Chondrocyte (in vitro differentiated cells): Measurements from ENCODE around the gene STK24. TPM values are rescaled to one million over a fixed set of nuclear protein-coding genes. Genes with fewer than 3 reads are reported as not detected.

Experiments
- DNase-seq: peaks from one replicate; pipeline ENCODE4 v3.0.0; 2021; ENCODE audit warnings: mixed read lengths, low spot score
- H3K27ac Mint-ChIP-seq: one replicate; pipeline ENCODE4 v1.8.0; 2021; ENCODE audit warnings: mild to moderate bottlenecking, moderate library complexity, mixed read lengths; ENCODE audit not compliant: unreplicated experiment
- H3K27me3 Mint-ChIP-seq: 2 replicates; pipeline ENCODE4 v1.8.0; 2021; ENCODE audit warnings: low read depth, mixed read lengths
- H3K36me3 Mint-ChIP-seq: 2 replicates; pipeline ENCODE4 v1.8.0; 2021; ENCODE audit warnings: low read depth, mixed read lengths
- H3K4me1 Mint-ChIP-seq: 2 replicates; pipeline ENCODE4 v1.8.0; 2021; ENCODE audit warnings: low read depth, mild to moderate bottlenecking, mixed read lengths
- H3K4me3 Mint-ChIP-seq: one replicate; pipeline ENCODE4 v1.8.0; 2021; ENCODE audit warnings: mild to moderate bottlenecking, moderate library complexity, mixed read lengths; ENCODE audit not compliant: unreplicated experiment
- H3K9me3 Mint-ChIP-seq: 2 replicates; pipeline ENCODE4 v1.8.0; 2021; ENCODE audit warnings: low read depth, mixed read lengths
- CTCF ChIP-seq: fragments of 200-600 bp; sonication (generic); IDR thresholded peaks from 2 replicates; pipeline ENCODE4 v1.5.0; 2021; ENCODE audit warnings: antibody characterized with exemption, mild to moderate bottlenecking, moderate library complexity
- total RNA-seq: library from RNA; stranded (reverse); gene quantifications from 3 replicates; pipeline ENCODE4 v1.2.1, GENCODE V29; 2021

Gene STK24
- total RNA-seq, 1 donor from 2014 or later, result 100 TPM

- Mint-ChIP-seq H3K4me1 (peaks cover 71% of the 10 kb centered on the region), H3K4me3 (no peak overlapping the region), H3K36me3 (peaks cover 22% of the 10 kb centered on the region), H3K27ac (peak overlapping the region; percentile 60), H3K9me3 (no peaks in the 10 kb centered on the region), H3K27me3 (no peaks in the 10 kb centered on the region)
- TF ChIP-seq CTCF, result peak; percentile 19
- DNase-seq, result no peak
Observed at GRCh38 chr13:98448642-98448928, 128.3 kb downstream of the STK24 start.

DNA sequence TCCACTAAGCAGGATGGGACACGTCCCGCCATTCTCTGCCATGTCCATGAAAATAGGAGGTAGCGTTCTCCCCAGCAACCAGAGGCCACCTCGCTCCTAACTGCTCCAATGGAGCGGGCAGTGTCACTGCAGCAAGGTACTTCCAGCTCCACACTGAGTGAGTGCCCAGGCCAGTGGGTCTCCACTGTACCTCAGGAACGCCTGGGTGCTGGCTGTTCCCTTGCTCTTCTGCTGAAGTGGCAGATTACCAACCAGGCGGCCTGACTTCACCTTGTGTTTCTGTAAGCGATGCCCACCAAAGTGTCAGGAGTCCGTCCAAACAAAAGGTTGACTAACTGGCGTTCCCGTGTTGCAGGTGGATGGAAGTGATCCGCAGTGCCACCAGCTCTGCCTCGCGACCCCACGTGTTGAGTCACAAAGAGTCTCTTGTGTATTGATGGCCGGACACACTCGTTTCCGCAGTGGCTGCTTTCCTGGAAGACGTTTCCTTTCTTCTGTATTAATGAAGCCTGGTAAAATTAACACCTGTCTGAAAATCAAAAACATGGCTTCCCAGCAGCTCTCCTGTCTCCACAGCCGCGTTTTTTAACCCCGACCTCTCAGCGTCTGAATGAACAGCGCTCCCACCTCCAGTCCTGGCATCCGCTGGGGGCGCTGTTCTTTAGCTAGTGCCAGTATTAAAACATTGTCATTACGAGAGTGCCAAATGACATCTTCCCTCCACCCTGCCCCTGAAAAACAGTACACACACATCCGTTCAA lies 128.8 kb downstream of the STK24 start:
- no peaks in the 10 kb centered on the region for H3K9me3 Mint-ChIP-seq
- peaks cover 71% of the 10 kb centered on the region for H3K4me1 Mint-ChIP-seq
- TF ChIP-seq CTCF, result peak; percentile 78
- H3K36me3 Mint-ChIP-seq, result peaks cover 26% of the 10 kb centered on the region
- H3K27me3 Mint-ChIP-seq, result no peaks in the 10 kb centered on the region
- no peak overlapping the region for H3K4me3 Mint-ChIP-seq
- H3K27ac Mint-ChIP-seq, result peak overlapping the region; percentile 60
- no peak for DNase-seq

DNA sequence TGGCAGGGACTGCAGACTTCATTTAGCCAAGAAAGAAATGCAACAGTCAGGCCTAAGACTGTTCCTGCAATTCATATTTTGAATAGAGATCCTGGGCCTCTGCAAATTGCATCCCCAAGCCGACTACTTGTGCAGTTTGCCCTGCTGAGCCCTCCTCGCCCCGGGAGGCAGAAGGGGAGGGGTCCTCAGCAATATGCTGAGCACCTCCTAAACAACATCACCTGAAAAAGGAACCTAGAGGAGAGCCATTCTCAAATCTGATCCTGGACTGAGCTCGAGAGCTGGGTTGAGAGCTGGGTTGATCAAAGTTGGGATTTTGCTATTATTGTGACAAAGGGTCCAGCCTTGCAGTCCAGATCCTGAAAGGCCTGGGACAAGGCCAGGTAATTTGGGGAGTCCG lies 129.8 kb downstream of the STK24 start:
- peak overlapping the region; percentile 58 for H3K27ac Mint-ChIP-seq
- H3K27me3 Mint-ChIP-seq, result no peaks in the 10 kb centered on the region

GRCh38 chr13:98446234-98446621 lies 130.7 kb downstream of the STK24 start:
- DNase-seq, result no peak
- H3K4me3 Mint-ChIP-seq, result no peak overlapping the region
- TF ChIP-seq CTCF, result no peak
- peaks cover 60% of the 10 kb centered on the region for H3K4me1 Mint-ChIP-seq
- peaks cover 32% of the 10 kb centered on the region for H3K36me3 Mint-ChIP-seq
- peak overlapping the region; percentile 57 for H3K27ac Mint-ChIP-seq
- no peaks in the 10 kb centered on the region for H3K27me3 Mint-ChIP-seq
- H3K9me3 Mint-ChIP-seq, result no peaks in the 10 kb centered on the region

More for the DNA sequence above, 129.8 kb downstream of the STK24 start:
- DNase-seq, result no peak
- Mint-ChIP-seq H3K4me3 (no peak overlapping the region), H3K9me3 (no peaks in the 10 kb centered on the region), H3K4me1 (peaks cover 69% of the 10 kb centered on the region), H3K36me3 (peaks cover 32% of the 10 kb centered on the region)
- no peak for TF ChIP-seq CTCF

DNA sequence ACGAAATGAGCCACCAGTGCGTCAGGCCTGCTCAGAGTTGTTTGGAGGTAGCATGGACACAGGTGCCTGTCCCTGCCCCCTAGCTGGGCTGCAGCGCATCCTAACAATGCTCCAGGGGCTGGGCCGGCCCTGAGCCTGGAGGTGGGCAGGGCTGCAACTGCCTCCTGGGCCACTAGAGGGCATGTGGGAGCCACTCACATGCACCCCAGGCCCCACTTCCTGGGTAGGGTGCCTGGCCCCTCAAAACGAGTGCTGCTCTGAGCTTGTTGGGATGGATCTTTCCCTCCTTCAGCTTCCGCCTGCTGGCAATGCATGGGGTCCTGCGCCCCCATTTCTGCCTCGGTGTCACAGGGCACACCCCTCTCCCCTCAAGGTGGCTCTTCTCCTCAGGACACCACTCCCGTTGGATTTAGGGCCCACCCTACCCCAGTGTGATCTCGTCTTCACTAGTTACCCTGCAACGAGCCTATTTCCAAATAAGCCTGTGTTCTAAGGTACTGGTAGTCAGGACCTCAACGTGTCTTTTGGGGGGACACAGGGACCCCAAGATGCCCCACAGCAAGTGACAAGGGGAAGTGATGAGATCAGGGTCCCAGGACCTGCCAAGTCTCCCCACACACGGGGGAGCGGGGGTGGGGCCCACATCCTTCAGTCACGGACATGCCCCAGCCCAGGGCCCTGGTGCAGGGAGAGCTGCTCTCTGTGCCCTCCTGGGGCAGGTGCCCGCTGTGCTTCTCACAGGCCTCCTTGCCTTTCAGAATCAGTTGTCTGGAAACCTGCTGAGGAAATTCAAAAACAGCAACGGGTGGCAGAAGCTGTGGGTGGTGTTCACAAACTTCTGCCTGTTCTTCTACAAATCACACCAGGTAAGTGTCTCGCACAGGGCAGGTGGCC lies 131.3 kb downstream of the STK24 start:
- H3K36me3 Mint-ChIP-seq, result peaks cover 33% of the 10 kb centered on the region
- peaks cover 54% of the 10 kb centered on the region for H3K4me1 Mint-ChIP-seq
- no peaks in the 10 kb centered on the region for H3K27me3 Mint-ChIP-seq

More for the DNA sequence above, 131.3 kb downstream of the STK24 start:
- no peak for DNase-seq
- H3K27ac Mint-ChIP-seq, result peak overlapping the region; percentile 82
- no peaks in the 10 kb centered on the region for H3K9me3 Mint-ChIP-seq
- TF ChIP-seq CTCF, result peak; percentile 95
- no peak overlapping the region for H3K4me3 Mint-ChIP-seq
